ENCODE measurements around the gene DUSP14.

Gene DUSP14

GRCh38 chr17:37517881-37518280 is 28.2 kb downstream of the DUSP14 start:
- no peak for DNase-seq (ENCODE audit: low spot score)

DNA sequence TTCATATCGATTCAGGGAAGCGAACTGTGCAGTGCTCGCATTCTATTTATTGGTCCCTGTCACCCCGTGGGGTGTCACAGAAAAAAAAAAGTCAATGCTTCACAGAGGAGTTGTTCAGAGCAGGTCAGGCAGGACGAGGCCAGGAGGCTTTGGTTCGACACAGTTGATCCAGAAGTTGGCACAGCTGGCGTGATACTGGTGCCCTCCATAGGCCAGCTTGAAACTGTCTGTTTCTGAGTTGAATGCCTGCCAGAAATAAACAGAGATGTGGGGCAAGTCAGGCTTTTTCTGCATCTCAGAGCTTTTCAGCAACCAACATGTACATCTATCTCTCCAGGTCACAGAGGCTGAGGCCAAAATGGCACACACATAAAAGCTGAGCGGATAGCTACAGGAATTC is 29.1 kb downstream of the DUSP14 start:
- DNase-seq (ENCODE audit: low spot score) = no peak

DNA sequence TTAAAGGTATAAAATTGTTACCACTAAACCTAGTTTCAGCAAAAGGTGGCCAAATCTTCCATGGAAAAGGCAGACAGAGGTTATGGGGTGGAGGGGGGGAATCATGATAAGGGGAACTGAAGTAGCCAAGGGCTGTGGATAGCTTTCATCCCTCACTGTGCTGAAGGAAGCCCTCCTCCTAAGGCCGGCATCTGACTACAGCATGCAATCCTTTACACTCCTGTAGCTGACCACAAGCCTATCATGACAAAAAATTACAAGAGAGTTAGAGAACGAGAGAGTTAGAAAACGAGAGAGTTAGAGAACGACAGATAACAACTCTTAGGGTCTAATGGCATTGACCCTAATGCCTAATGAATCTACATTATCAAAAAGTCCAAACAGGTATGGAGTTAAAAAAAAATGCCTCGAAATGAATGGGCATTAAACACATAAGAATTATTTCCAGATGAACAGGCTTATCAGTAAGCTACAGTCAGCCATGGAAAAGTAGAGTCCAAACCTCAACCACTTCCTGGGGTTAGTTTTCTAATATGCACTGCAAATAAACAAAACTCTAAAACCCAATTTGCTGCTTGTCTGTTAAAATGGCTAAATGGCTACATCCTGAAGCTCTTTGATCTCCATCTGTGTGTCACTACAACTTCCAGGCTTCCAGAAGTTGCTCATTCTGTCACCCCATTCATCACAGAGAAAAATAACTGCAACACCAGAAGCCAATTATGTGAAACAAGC is 29.7 kb downstream of the DUSP14 start:
- no peak for DNase-seq (ENCODE audit: low spot score)

DNA sequence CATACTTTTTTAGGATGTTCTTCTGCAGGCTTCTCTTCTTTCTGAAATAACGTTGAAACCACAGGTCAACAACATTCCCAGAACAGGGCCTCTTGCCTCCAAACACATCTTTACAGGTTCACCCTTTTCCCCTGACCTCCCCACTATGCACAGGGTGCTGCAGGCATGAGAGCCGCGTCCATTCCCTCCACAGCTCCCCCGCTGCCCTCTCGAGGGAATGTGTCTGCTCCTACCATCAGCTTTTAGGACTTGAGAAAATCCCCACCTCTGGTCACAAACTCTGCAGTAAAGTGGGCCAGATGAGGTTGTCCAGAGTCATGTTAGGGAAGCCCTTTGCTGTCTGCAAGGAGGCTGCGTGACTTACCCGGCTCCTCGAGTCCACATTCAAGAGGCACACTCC is 30.5 kb downstream of the DUSP14 start:
- no peak for DNase-seq (ENCODE audit: low spot score)

GRCh38 chr17:37521821-37522220 is 32.1 kb downstream of the DUSP14 start:
- DNase-seq (ENCODE audit: low spot score) = no peak

GRCh38 chr17:37523715-37524219 is 34.1 kb downstream of the DUSP14 start:
- DNase-seq (ENCODE audit: low spot score) = no peak

- DNase-seq (ENCODE audit: low spot score) = peak; percentile 38
Measured at GRCh38 chr17:37527249-37527851, 37.7 kb downstream of the DUSP14 start.

GRCh38 chr17:37530420-37530819 is 40.7 kb downstream of the DUSP14 start:
- DNase-seq (ENCODE audit: low spot score) = no peak

GRCh38 chr17:37532756-37533155 is 43.1 kb downstream of the DUSP14 start:
- DNase-seq (ENCODE audit: low spot score) = no peak

DNA sequence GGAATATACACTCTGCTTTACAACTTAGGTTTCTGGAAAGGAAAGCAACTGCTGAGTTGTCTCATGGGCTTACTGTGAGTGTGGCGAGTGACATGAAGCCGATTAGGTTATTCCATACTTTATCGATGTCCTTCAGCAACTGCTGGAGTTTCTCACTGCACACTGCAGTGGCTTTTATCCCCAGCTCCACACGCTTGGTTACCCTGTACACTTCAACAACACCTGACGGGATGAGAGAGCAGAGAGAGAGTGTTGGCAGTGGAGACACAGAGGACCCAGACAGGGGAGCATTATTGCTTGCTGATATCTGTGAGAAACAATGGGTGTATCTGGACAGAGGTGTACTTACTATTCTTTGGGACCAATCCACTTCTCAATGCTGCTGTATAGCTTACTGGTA is 46.2 kb downstream of the DUSP14 start:
- DNase-seq (ENCODE audit: low spot score) = no peak

DNA sequence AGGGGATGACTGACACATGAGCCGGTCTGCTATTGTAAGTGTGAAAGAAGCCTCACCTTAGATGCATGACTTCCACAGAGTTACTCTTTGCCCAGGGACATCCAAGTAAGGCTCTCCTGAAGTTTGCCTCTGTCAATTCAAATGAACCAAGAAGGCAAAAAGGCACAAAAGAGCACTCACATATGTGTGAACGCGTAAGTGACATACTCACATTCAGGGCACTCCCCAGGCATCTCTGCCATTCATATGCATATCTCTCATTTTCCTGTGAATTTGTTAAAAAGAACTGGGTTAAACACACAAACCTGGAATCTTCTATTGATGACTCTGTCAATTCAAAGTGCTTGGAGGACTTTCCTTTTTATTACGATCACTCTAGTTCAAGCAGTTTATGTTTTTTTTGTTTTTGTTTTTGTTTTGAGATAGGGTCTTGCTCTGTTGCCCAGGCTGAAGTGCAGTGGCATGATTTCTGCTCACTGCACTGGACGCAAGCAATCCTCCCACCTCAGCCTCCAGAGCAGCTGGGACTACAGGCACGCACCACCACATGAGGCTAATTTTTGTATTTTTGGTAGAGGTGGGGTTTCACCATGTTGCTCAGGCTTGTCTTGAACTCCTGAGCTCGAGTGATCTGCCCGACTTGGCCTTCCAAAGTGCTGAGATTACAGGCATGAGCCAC is 49.4 kb downstream of the DUSP14 start:
- DNase-seq (ENCODE audit: low spot score) = no peak

- DNase-seq (ENCODE audit: low spot score) = no peak
Measured at GRCh38 chr17:37541880-37542660, 52.4 kb downstream of the DUSP14 start.

GRCh38 chr17:37543637-37544052 is 54.0 kb downstream of the DUSP14 start:
- no peak for DNase-seq (ENCODE audit: low spot score)

DNA sequence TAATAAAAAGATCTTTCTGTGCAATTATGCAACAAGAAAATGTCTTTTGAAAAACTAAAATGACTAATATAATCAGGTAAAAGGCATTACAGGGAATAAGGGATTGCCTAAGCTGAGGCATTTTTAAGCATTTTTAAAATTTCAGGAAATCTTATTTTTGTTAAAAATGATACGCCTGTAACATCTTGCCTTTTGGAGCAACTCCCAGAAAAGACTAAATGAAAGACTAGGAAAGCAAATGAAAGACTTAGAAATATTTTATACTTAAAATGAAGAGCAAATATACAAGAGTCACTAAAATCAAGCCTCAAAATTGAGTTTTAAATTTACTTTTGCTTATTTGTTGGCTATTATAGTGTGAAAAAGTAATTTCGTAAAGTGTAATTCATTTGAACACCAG is 55.8 kb downstream of the DUSP14 start:
- DNase-seq (ENCODE audit: low spot score) = no peak

GRCh38 chr17:37546302-37546701 is 56.6 kb downstream of the DUSP14 start:
- no peak for DNase-seq (ENCODE audit: low spot score)

DNA sequence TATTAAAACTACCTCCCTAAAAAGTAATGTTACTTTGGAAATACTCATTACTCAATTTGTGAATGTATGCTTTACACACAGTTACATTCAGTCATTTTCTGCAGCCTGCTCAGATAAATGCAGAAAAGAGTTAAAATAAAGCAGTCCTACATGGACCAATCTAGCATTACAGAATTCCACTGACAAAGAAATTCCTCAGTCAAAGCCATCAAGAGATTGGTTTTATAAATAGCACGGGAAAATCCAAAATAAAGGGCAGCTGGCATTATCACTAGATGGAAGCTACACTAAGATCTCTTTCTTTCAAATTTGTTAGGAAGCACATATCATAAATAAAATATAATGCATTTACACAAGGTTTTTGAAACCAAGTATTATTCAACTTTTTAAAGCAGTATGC is 58.3 kb downstream of the DUSP14 start:
- no peak for DNase-seq (ENCODE audit: low spot score)

DNA sequence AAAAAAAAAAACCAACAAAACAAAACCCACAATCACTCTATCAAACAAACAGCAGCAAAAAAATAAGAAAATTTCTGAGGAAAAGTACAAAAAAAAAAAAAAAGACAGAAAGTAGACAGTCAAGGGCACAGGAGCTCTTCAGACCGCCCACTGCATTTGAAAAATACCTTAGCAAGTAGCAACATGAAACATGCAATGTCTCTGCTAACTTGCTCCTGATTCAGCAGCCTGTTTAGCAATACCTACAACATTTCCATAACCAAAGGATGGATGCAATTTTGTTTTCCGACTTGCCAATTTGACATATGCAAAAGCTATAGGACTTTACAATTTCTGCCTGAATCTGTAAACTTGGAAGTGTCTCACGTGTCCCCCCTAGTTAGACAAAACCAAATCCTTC is 62.1 kb downstream of the DUSP14 start:
- no peak for DNase-seq (ENCODE audit: low spot score)

DNA sequence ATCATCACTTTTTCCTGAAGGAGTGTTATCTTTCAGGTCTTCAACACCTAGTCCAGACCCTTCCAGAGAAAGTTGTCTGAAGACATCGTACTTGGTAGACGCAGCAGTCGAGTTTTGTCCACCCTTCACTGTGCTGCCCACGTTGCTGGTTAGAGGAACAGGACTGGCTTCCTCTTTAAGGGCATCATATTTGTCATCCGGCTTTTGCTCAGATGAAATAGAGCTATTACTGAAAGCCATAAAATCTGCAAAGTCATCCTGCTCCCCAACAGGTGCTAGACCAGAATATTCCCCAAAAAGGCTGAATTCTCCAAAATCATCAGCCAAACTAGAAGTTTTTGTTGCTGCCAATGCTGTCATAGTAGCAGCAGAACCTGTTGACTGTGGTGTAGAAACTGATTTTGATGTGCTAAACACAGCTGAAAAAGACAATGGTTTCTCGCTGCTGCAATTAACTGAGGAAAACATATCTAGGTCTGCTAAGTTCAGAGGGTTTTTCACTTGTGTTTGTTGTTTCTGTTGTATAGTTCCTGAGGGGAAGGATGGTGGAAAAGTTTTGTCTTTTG is 63.8 kb downstream of the DUSP14 start:
- DNase-seq (ENCODE audit: low spot score) = no peak

GRCh38 chr17:37555386-37555785 is 65.7 kb downstream of the DUSP14 start:
- no peak for DNase-seq (ENCODE audit: low spot score)

DNA sequence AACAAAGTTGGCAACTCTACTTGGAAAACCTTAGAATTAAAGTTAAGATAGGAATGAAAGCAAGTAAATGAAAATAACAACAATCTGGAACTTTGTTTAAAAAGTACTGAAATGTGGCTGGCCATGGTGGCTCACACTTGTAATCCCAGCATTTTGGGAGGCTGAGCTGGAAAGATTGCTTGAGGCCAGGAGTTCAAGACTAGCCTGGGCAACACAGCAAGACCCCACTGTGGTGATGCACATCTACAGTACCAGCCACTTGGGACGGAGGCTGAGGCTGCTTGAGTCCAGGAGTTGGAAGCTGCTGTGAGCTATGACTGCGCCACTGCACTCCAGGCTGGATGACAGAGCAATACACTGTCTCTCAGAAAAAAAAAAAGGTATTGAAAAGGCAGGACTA is 67.8 kb downstream of the DUSP14 start:
- DNase-seq (ENCODE audit: low spot score) = no peak

DNA sequence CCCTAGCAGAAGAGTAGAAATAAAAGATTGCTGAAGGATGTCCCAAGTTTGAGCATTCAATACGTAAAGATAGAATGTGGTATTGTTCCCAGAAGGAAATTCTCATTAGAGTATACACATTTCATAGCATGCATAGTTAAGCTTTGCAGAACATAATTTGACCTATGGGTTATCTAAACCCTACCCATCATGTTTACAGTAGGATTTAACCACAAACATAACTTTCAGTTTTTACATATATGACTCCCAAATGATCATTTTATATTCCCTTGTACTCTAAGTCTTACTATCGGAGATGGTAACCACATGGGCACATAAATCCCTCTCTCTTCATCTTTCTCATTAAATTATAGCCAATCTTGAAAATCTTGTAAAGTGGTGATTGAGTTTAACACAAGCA is 68.6 kb downstream of the DUSP14 start:
- no peak for DNase-seq (ENCODE audit: low spot score)
